Measurements from ENCODE around the gene KIFC1. TPM values are rescaled to one million over a fixed set of nuclear protein-coding genes. Genes with fewer than 3 reads are reported as not detected.

Gene KIFC1
- total and polyA plus RNA-seq, 2 donors (not counting 1 experiment from before 2014, with no cell fraction given) = 0.79 to 1.0 TPM

DNA sequence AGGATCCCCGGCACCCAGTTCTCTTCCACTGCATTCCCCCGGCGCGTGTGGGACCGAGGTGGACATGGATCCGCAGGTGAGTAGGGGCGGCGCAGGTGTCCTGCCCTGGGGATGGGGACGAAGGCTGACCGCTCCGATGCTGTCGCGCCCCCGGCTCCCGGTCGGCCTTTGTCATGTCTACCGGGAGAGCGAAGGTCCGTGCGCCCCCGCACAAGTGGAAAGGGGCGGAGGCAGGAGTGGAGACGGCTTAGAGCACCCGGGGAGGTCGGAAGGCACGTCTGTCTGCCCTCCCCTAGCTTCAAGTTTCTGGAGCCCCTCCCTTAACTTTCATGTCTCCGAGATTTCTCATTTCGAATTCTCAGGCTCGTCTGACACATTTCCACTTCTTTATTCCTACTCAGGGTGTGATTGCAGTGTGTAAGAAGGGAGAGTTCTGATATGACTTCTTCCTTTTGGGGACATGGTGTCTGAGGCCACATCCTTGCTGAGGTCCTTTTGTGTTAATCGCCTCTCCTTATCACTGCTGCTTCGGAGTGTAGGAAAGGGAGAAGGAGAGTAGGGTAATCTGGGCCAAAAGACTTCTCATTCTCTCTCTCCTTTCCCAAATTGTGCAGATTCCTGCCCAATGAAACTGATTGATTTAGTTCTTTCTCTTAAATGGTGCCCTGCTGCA lies 435 bp downstream of the KIFC1 start:
- no peak for DNase-seq
- POLR2A ChIA-PET = interaction anchor here (1.1 kb wide), 1 partner anchor 18 kb away, joined by 4 read pairs; the partner anchor contains the start of gene PHF1

DNA sequence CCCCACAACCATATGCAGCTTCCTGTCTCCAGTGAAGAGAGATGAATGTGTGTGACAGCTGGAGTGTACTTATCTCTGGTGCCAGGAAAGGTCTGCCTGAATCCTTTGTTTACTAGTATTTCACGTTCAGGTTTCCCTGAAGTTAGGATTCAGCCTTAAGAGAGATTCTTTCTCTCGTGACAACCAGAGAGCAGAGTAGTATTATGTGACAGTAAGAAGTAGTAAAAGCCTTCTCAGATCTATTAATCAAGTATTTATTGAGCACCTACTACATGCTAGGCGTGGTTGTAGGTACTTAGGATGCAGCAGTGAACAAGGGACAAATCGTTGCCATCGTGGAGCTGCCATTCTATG lies 949 bp downstream of the KIFC1 start:
- no CpG with 5 or more reads among the region's 5 CpGs for WGBS (ENCODE audit: insufficient coverage)
- H3K27ac ChIP-seq (ENCODE audit: low read length in 2 of 2) = no peak overlapping the region
- H3K4me3 ChIP-seq (ENCODE audit: control extremely low read depth in 1 of 5, extremely low read depth in 1 of 5, insufficient read depth in 1 of 5, low read depth in 2 of 5, low read length in 4 of 5) = peak overlapping the region in 1 of 5 experiments; percentile 73
- intact Hi-C loops (cut with micrococcal nuclease) = loop anchor here (5.0 kb wide), 2 partner anchors 230 to 395 kb away; partner anchors contain the start of genes ITPR3 and LEMD2
- H3K27me3 Mint-ChIP-seq = no peaks in the 10 kb centered on the region
- peak overlapping the region; percentile 75 for H3K27ac Mint-ChIP-seq
- H3K9me3 ChIP-seq (ENCODE audit: control extremely low read depth in 1 of 3, control insufficient read depth in 2 of 3, insufficient read depth in 1 of 3, low read length in 2 of 3) = no peaks in the 10 kb centered on the region
- no peaks in the 10 kb centered on the region for H3K9me3 Mint-ChIP-seq (ENCODE audit: insufficient read depth)
- H3K36me3 ChIP-seq (replicated peaks in 1 of 2; ENCODE audit: control extremely low read depth in 1 of 2, control insufficient read depth in 1 of 2, extremely low read depth in 1 of 2, insufficient read depth in 2 of 2, low read length in 1 of 2) = no peaks in the 10 kb centered on the region
- H3K79me2 ChIP-seq (ENCODE audit: control insufficient read depth, insufficient read depth, low read length) = peaks cover 23% of the 10 kb centered on the region
- ATAC-seq (ENCODE audit: low read depth) = no peak
- peaks cover 23% of the 10 kb centered on the region for H3K4me1 Mint-ChIP-seq
- CTCF ChIA-PET = no interaction called here
- no peaks in the 10 kb centered on the region for H4K20me1 ChIP-seq (ENCODE audit: control insufficient read depth, insufficient read depth, low read length, poor library complexity, severe bottlenecking)
- no peaks in the 10 kb centered on the region for H3K27me3 ChIP-seq (replicated peaks in 1 of 4; ENCODE audit: control extremely low read depth in 1 of 4, control insufficient read depth in 3 of 4, insufficient read depth in 4 of 4, low read length in 3 of 4)
- no peak for TF ChIP-seq EZH2 (IDR thresholded peaks at IDR 0.05; ENCODE audit: borderline replicate concordance, insufficient read depth, low read depth, low read length, poor library complexity, severe bottlenecking)
- TF ChIP-seq, protein P1, sequence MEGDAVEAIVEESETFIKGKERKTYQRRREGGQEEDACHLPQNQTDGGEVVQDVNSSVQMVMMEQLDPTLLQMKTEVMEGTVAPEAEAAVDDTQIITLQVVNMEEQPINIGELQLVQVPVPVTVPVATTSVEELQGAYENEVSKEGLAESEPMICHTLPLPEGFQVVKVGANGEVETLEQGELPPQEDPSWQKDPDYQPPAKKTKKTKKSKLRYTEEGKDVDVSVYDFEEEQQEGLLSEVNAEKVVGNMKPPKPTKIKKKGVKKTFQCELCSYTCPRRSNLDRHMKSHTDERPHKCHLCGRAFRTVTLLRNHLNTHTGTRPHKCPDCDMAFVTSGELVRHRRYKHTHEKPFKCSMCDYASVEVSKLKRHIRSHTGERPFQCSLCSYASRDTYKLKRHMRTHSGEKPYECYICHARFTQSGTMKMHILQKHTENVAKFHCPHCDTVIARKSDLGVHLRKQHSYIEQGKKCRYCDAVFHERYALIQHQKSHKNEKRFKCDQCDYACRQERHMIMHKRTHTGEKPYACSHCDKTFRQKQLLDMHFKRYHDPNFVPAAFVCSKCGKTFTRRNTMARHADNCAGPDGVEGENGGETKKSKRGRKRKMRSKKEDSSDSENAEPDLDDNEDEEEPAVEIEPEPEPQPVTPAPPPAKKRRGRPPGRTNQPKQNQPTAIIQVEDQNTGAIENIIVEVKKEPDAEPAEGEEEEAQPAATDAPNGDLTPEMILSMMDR (IDR thresholded peaks at IDR 0.05) = no peak
- peak overlapping the region; percentile 90 for H3K4me2 ChIP-seq (replicated peaks; ENCODE audit: low read depth, low read length, poor library complexity, severe bottlenecking)
- POLR2A ChIA-PET = no interaction called here
- H2AFZ ChIP-seq (ENCODE audit: insufficient read depth, low read depth, low read length, poor library complexity, severe bottlenecking) = peak overlapping the region; percentile 77
- peaks cover 12 to 18% of the 10 kb centered on the region in 2 donors for H3K4me1 ChIP-seq (ENCODE audit: control insufficient read depth in 2 of 2, insufficient read depth in 2 of 2, low read length in 2 of 2)
- H3K9ac ChIP-seq (ENCODE audit: low read length) = peak overlapping the region; percentile 64
- H3K4me3 Mint-ChIP-seq = peak overlapping the region; percentile 80
- DNase-seq = no peak

More for the DNA sequence above, 435 bp downstream of the KIFC1 start:
- H4K20me1 ChIP-seq (ENCODE audit: control insufficient read depth, insufficient read depth, low read length, poor library complexity, severe bottlenecking) = no peaks in the 10 kb centered on the region
- H3K9me3 ChIP-seq (ENCODE audit: control extremely low read depth in 1 of 3, control insufficient read depth in 2 of 3, insufficient read depth in 1 of 3, low read length in 2 of 3) = no peaks in the 10 kb centered on the region
- H3K4me1 Mint-ChIP-seq = peaks cover 23% of the 10 kb centered on the region
- H3K4me3 Mint-ChIP-seq = peak overlapping the region; percentile 80
- peak overlapping the region; percentile 69 to 88 for H3K27ac ChIP-seq (ENCODE audit: low read length in 2 of 2)
- H3K36me3 ChIP-seq (replicated peaks in 1 of 2; ENCODE audit: control extremely low read depth in 1 of 2, control insufficient read depth in 1 of 2, extremely low read depth in 1 of 2, insufficient read depth in 2 of 2, low read length in 1 of 2) = no peaks in the 10 kb centered on the region
- H3K27me3 ChIP-seq (replicated peaks in 1 of 4; ENCODE audit: control extremely low read depth in 1 of 4, control insufficient read depth in 3 of 4, insufficient read depth in 4 of 4, low read length in 3 of 4) = no peaks in the 10 kb centered on the region
- CTCF ChIA-PET = interaction anchor here (1.3 to 2.3 kb wide), 2 partner anchors 19 to 48 kb away, joined by 3 to 17 read pairs; partner anchors contain the start of gene PHF1
- intact Hi-C loops (cut with micrococcal nuclease) = loop anchor here (1.0 to 5.0 kb wide), 13 partner anchors 18 to 395 kb away; partner anchors contain the start of genes CUTA, ITPR3, LEMD2 and PFDN6
- ATAC-seq (ENCODE audit: low read depth) = no peak
- peak overlapping the region; percentile 95 for H3K27ac Mint-ChIP-seq
- 0% methylated on average over 26 of the region's 31 CpGs for WGBS (ENCODE audit: insufficient coverage)
- H2AFZ ChIP-seq (ENCODE audit: insufficient read depth, low read depth, low read length, poor library complexity, severe bottlenecking) = peak overlapping the region; percentile 77
- H3K4me3 ChIP-seq (ENCODE audit: control extremely low read depth in 1 of 5, extremely low read depth in 1 of 5, insufficient read depth in 1 of 5, low read depth in 2 of 5, low read length in 4 of 5) = peak overlapping the region; percentile 54 to 73 (median 59)
- peak overlapping the region; percentile 64 for H3K9ac ChIP-seq (ENCODE audit: low read length)
- H3K4me1 ChIP-seq (ENCODE audit: control insufficient read depth in 2 of 2, insufficient read depth in 2 of 2, low read length in 2 of 2) = peaks cover 12 to 18% of the 10 kb centered on the region in 2 donors
- peak overlapping the region; percentile 90 for H3K4me2 ChIP-seq (replicated peaks; ENCODE audit: low read depth, low read length, poor library complexity, severe bottlenecking)
- H3K27me3 Mint-ChIP-seq = no peaks in the 10 kb centered on the region
- no peaks in the 10 kb centered on the region for H3K9me3 Mint-ChIP-seq (ENCODE audit: insufficient read depth)
- TF ChIP-seq, protein P1 (IDR thresholded peaks at IDR 0.05) = no peak
- no peak for TF ChIP-seq EZH2 (IDR thresholded peaks at IDR 0.05; ENCODE audit: borderline replicate concordance, insufficient read depth, low read depth, low read length, poor library complexity, severe bottlenecking)
- peaks cover 20% of the 10 kb centered on the region for H3K79me2 ChIP-seq (ENCODE audit: control insufficient read depth, insufficient read depth, low read length)

Measured in B cell (primary cell).